ENCODE data around the gene RGS3.
A peak's percentile ranks its signal among the peaks of the same experiment; 100 is the strongest.

The RGS3 gene

GRCh38 chr9:113463418-113464285 lies at the start of gene RGS3:
RGS3 (plus strand) TSS chr9:113463727; CDS start chr9:113463803, 76 bp downstream.
- H3K9me3 ChIP-seq (ENCODE audit: control insufficient read depth, insufficient read depth, low read depth, low read length): no peaks in the 10 kb centered on the region
- peak within 1 kb of the TSS; percentile 40 for H3K4me3 ChIP-seq (ENCODE audit: low read depth, low read length)
- peaks cover 10% of the 10 kb centered on the region for H3K4me1 ChIP-seq (ENCODE audit: control insufficient read depth, insufficient read depth, low read length)
- peak within 1 kb of the TSS; percentile 60; the same call in 1 of the 2 replicates for H3K27ac ChIP-seq (ENCODE audit: extremely low read depth, low read depth, low read length)
- ChIA-PET POLR2A (interaction anchor here (0.6 to 0.9 kb wide), 2 partner anchors 53 to 148 kb away, joined by 3 to 4 read pairs; partner anchors contain the start of genes C9orf43 and POLE3), CTCF (interaction anchor here (1.2 to 1.6 kb wide), 2 partner anchors 17 to 44 kb away, joined by 3 to 10 read pairs; no protein-coding TSS in a partner anchor)
- no peaks in the 10 kb centered on the region for H3K36me3 ChIP-seq (ENCODE audit: control insufficient read depth in 2 of 2, insufficient read depth in 1 of 2, low read length in 2 of 2)
- TF ChIP-seq ZSCAN5A (tag by site-specific recombination; IDR thresholded peaks at IDR 0.05): no peak
- TF ChIP-seq SP7 (tag by site-specific recombination; IDR thresholded peaks at IDR 0.05): 0 out of 2 replicates have a peak, but pooled peaks have one; percentile 45
- peak; percentile 66 for TF ChIP-seq PATZ1 (tag by site-specific recombination; IDR thresholded peaks at IDR 0.05)
- peak; percentile 70 for TF ChIP-seq SP2 (tag by site-specific recombination; IDR thresholded peaks at IDR 0.05)
- 0 out of 2 replicates have a peak, but pooled peaks have one; percentile 27 for TF ChIP-seq KLF17 (tag by site-specific recombination; IDR thresholded peaks at IDR 0.05)
- no peak for TF ChIP-seq PRDM1 (tag by site-specific recombination; IDR thresholded peaks at IDR 0.05)
- no peak for TF ChIP-seq ZSCAN16 (tag by site-specific recombination; IDR thresholded peaks at IDR 0.05)
- TF ChIP-seq ZNF501 (tag by site-specific recombination; IDR thresholded peaks at IDR 0.05): peak; percentile 73
- no peak for TF ChIP-seq ZNF175 (tag by site-specific recombination; IDR thresholded peaks at IDR 0.05)
- peak; percentile 80 for TF ChIP-seq ZNF423 (tag by site-specific recombination; IDR thresholded peaks at IDR 0.05)
- no peak for TF ChIP-seq ZNF324 (tag by site-specific recombination; IDR thresholded peaks at IDR 0.05)
- peak; percentile 83 for TF ChIP-seq GLIS1 (tag by site-specific recombination; IDR thresholded peaks at IDR 0.05)
- peak; percentile 60; the same call in 1 of the 2 replicates for TF ChIP-seq KLF8 (tag by site-specific recombination; IDR thresholded peaks at IDR 0.05)
- peak; percentile 77 for TF ChIP-seq ZBTB8A (tag by site-specific recombination; IDR thresholded peaks at IDR 0.05)
- TF ChIP-seq ZBTB10 (tag by site-specific recombination; IDR thresholded peaks at IDR 0.05): peak; percentile 52; the same call in 1 of the 2 replicates
- TF ChIP-seq ZBTB48 (tag by site-specific recombination; IDR thresholded peaks at IDR 0.05): peak; percentile 40; the same call in 1 of the 2 replicates
- no peak for TF ChIP-seq ZBTB1 (tag by site-specific recombination; IDR thresholded peaks at IDR 0.05)
- TF ChIP-seq ZNF596 (tag by site-specific recombination; IDR thresholded peaks at IDR 0.05): no peak
- TF ChIP-seq ZNF133 (tag by site-specific recombination; IDR thresholded peaks at IDR 0.05): no peak
- peak; percentile 56; the same call in 1 of the 2 replicates for TF ChIP-seq WT1 (tag by site-specific recombination; IDR thresholded peaks at IDR 0.05)
- TF ChIP-seq, protein P1, sequence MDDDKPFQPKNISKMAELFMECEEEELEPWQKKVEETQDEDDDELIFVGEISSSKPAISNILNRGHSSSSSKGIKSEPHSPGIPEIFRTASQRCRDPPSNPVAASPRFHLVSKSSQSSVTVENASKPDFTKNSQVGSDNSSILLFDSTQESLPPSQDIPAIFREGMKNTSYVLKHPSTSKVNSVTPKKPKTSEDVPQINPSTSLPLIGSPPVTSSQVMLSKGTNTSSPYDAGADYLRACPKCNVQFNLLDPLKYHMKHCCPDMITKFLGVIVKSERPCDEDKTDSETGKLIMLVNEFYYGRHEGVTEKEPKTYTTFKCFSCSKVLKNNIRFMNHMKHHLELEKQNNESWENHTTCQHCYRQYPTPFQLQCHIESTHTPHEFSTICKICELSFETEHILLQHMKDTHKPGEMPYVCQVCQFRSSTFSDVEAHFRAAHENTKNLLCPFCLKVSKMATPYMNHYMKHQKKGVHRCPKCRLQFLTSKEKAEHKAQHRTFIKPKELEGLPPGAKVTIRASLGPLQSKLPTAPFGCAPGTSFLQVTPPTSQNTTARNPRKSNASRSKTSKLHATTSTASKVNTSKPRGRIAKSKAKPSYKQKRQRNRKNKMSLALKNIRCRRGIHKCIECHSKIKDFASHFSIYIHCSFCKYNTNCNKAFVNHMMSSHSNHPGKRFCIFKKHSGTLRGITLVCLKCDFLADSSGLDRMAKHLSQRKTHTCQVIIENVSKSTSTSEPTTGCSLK (tag by site-specific recombination; IDR thresholded peaks at IDR 0.05): no peak
- peak; percentile 61; the same call in 1 of the 2 replicates for TF ChIP-seq MZF1 (tag by site-specific recombination; IDR thresholded peaks at IDR 0.05; ENCODE audit: borderline replicate concordance)
- TF ChIP-seq ZEB2 (tag by site-specific recombination; IDR thresholded peaks at IDR 0.05): peak; percentile 41; the same call in 1 of the 2 replicates
- TF ChIP-seq ZNF19 (tag by site-specific recombination; IDR thresholded peaks at IDR 0.05; ENCODE audit: low read depth): no peak
- TF ChIP-seq, protein P2, sequence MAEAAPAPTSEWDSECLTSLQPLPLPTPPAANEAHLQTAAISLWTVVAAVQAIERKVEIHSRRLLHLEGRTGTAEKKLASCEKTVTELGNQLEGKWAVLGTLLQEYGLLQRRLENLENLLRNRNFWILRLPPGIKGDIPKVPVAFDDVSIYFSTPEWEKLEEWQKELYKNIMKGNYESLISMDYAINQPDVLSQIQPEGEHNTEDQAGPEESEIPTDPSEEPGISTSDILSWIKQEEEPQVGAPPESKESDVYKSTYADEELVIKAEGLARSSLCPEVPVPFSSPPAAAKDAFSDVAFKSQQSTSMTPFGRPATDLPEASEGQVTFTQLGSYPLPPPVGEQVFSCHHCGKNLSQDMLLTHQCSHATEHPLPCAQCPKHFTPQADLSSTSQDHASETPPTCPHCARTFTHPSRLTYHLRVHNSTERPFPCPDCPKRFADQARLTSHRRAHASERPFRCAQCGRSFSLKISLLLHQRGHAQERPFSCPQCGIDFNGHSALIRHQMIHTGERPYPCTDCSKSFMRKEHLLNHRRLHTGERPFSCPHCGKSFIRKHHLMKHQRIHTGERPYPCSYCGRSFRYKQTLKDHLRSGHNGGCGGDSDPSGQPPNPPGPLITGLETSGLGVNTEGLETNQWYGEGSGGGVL (tag by site-specific recombination; IDR thresholded peaks at IDR 0.05): 0 out of 2 replicates have a peak, but pooled peaks have one; percentile 12
- no peak for TF ChIP-seq ZBTB7A (tag by site-specific recombination; IDR thresholded peaks at IDR 0.05; ENCODE audit: low read depth)

Measured in HEK293 (cell line).